Measurements from ENCODE around the gene ST6GALNAC1. TPM values are rescaled to one million over a fixed set of nuclear protein-coding genes. Genes with fewer than 3 reads are reported as not detected.
"Not testable (repeated sequence)": the region's sequence is repeated elsewhere in the genome, so short reads cannot be mapped to it uniquely, and the experiment has no call there.

Gene ST6GALNAC1
- total RNA-seq, 1 donor from 2014 or later: not detected

GRCh38 chr17:76641501-76641900 is 2.1 kb downstream of the ST6GALNAC1 start:
- no peak for DNase-seq

- no peak for DNase-seq
Measured at GRCh38 chr17:76640550-76641380, 2.8 kb downstream of the ST6GALNAC1 start.

GRCh38 chr17:76638263-76638662 is 5.3 kb downstream of the ST6GALNAC1 start:
- DNase-seq: no peak

- DNase-seq: not testable (repeated sequence)
Measured at GRCh38 chr17:76636486-76637206, 6.9 kb downstream of the ST6GALNAC1 start.

GRCh38 chr17:76635659-76636360 is 7.7 kb downstream of the ST6GALNAC1 start:
- DNase-seq: no peak

- no peak for DNase-seq
Measured at GRCh38 chr17:76635039-76635438, 8.5 kb downstream of the ST6GALNAC1 start.

- no peak for DNase-seq
Measured at GRCh38 chr17:76633628-76634328, 9.8 kb downstream of the ST6GALNAC1 start.

- no peak for DNase-seq
Measured at GRCh38 chr17:76631821-76632565, 11.6 kb downstream of the ST6GALNAC1 start.

- DNase-seq: no peak
Measured at GRCh38 chr17:76630151-76630550, 13.4 kb downstream of the ST6GALNAC1 start.

GRCh38 chr17:76627510-76627909 is 16.0 kb downstream of the ST6GALNAC1 start:
- no peak for DNase-seq

- DNase-seq: no peak
Measured at GRCh38 chr17:76626442-76626841, 17.1 kb downstream of the ST6GALNAC1 start.

- DNase-seq: no peak
Measured at GRCh38 chr17:76625496-76625895, 18.1 kb downstream of the ST6GALNAC1 start.

- DNase-seq: peak; percentile 82
Measured at GRCh38 chr17:76623271-76624146, 20.0 kb downstream of the ST6GALNAC1 start.

- DNase-seq: no peak
Measured at GRCh38 chr17:76617838-76618237, 25.7 kb downstream of the ST6GALNAC1 start.

- DNase-seq: no peak
Measured at GRCh38 chr17:76614912-76615617, 28.5 kb downstream of the ST6GALNAC1 start.

- not testable (repeated sequence) for DNase-seq
Measured at GRCh38 chr17:76614064-76614759, 29.3 kb downstream of the ST6GALNAC1 start.

GRCh38 chr17:76612977-76613851 is 30.3 kb downstream of the ST6GALNAC1 start:
- DNase-seq: no peak

GRCh38 chr17:76612465-76612864 is 31.1 kb downstream of the ST6GALNAC1 start:
- DNase-seq: no peak

Measured in dermis blood vessel endothelial cell (primary cell).